ENCODE measurements around the gene ANKRD63.

ANKRD63 gene

GRCh38 chr15:40282869-40283614 is at the start of gene ANKRD63:
Gene ANKRD63 (minus strand): TSS chr15:40283064. CDS start chr15:40282586, 478 bp downstream.
- no peak for DNase-seq (ENCODE audit: low read depth)

- DNase-seq (ENCODE audit: low read depth) = no peak
These were observed 49.4 kb upstream of the ANKRD63 start for GRCh38 chr15:40332113-40332781.

- DNase-seq (ENCODE audit: low read depth) = no peak
These were observed 48.8 kb upstream of the ANKRD63 start for GRCh38 chr15:40331637-40332036.

- no peak for DNase-seq (ENCODE audit: low read depth)
These were observed 48.2 kb upstream of the ANKRD63 start for GRCh38 chr15:40331026-40331425.

- DNase-seq (ENCODE audit: low read depth) = peak; percentile 42
These were observed 47.5 kb upstream of the ANKRD63 start for GRCh38 chr15:40330368-40330836.

- peak; percentile 32 for DNase-seq (ENCODE audit: low read depth)
These were observed 46.9 kb upstream of the ANKRD63 start for GRCh38 chr15:40329804-40330203.

- DNase-seq (ENCODE audit: low read depth) = peak; percentile 37
These were observed 45.9 kb upstream of the ANKRD63 start for GRCh38 chr15:40328751-40329150.

- DNase-seq (ENCODE audit: low read depth) = peak; percentile 91
These were observed 45.3 kb upstream of the ANKRD63 start for GRCh38 chr15:40328176-40328575.

GRCh38 chr15:40327457-40327856 is 44.6 kb upstream of the ANKRD63 start:
- DNase-seq (ENCODE audit: low read depth) = no peak

- no peak for DNase-seq (ENCODE audit: low read depth)
These were observed 42.8 kb upstream of the ANKRD63 start for GRCh38 chr15:40325700-40326099.

- DNase-seq (ENCODE audit: low read depth) = peak; percentile 58
These were observed 42.3 kb upstream of the ANKRD63 start for GRCh38 chr15:40325188-40325587.

- peak; percentile 43 for DNase-seq (ENCODE audit: low read depth)
These were observed 41.4 kb upstream of the ANKRD63 start for GRCh38 chr15:40323953-40324937.

GRCh38 chr15:40323239-40323952 is 40.5 kb upstream of the ANKRD63 start, which contains the start of gene INAFM2:
Gene INAFM2 (plus strand): TSS chr15:40323692. CDS start chr15:40324056, 364 bp downstream.
- peak; percentile 96 for DNase-seq (ENCODE audit: low read depth)

GRCh38 chr15:40322531-40323238 is 39.8 kb upstream of the ANKRD63 start:
- DNase-seq (ENCODE audit: low read depth) = peak; percentile 69

- DNase-seq (ENCODE audit: low read depth) = peak; percentile 74
These were observed 38.1 kb upstream of the ANKRD63 start for GRCh38 chr15:40320931-40321371.

GRCh38 chr15:40320409-40320808 is 37.5 kb upstream of the ANKRD63 start:
- no peak for DNase-seq (ENCODE audit: low read depth)

- no peak for DNase-seq (ENCODE audit: low read depth)
These were observed 34.7 kb upstream of the ANKRD63 start for GRCh38 chr15:40317580-40317979.

GRCh38 chr15:40316931-40317330 is 34.1 kb upstream of the ANKRD63 start:
- DNase-seq (ENCODE audit: low read depth) = no peak

- DNase-seq (ENCODE audit: low read depth) = peak; percentile 81
These were observed 31.9 kb upstream of the ANKRD63 start for GRCh38 chr15:40314723-40315276.

Measured in EH (cell line).